ENCODE measurements around the gene SCUBE3. TPM values are rescaled to one million over a fixed set of nuclear protein-coding genes. Genes with fewer than 3 reads are reported as not detected.

SCUBE3 gene
- total and polyA plus RNA-seq, 2 of the 4 experiments (the other 2 are of a cell fraction) = 19.9 to 45.5 TPM

- Histone ChIP-seq H3K4ac (ENCODE audit: low read depth, low read length) (no peak overlapping the region), H4K91ac (ENCODE audit: insufficient read depth, low read depth, low read length) (no peak overlapping the region), H2BK15ac (ENCODE audit: low read depth, low read length) (no peak overlapping the region), H4K8ac (ENCODE audit: low read depth in 2 of 2, low read length in 2 of 2) (no peak overlapping the region), H3K9me1 (ENCODE audit: insufficient read depth, low read length) (peaks cover 4% of the 10 kb centered on the region; the same call in 1 of the 2 replicates), H3K18ac (ENCODE audit: low read depth, low read length) (no peak overlapping the region), H2AK5ac (ENCODE audit: low read depth, low read length) (no peak overlapping the region), H2BK20ac (ENCODE audit: low read depth, low read length) (no peak overlapping the region), H2AK9ac (replicated peaks; ENCODE audit: low read depth, low read length, poor library complexity) (no peak overlapping the region), H4K5ac (ENCODE audit: low read depth, low read length) (no peak overlapping the region), H3K56ac (ENCODE audit: extremely low read depth, insufficient read depth, low read length) (no peak overlapping the region), H3K9ac (ENCODE audit: low read depth, low read length) (no peak overlapping the region), H2BK5ac (ENCODE audit: low read depth, low read length, poor library complexity, severe bottlenecking) (no peak overlapping the region), H3K4me2 (ENCODE audit: low read depth, low read length) (no peak overlapping the region), H2AFZ (replicated peaks; ENCODE audit: low read length, poor library complexity) (no peak overlapping the region), H3K9me3 (ENCODE audit: control insufficient read depth, insufficient read depth, low read length) (no peaks in the 10 kb centered on the region), H3K79me1 (ENCODE audit: low read depth in 1 of 2, low read length in 2 of 2) (no peaks in the 10 kb centered on the region), H3K27me3 (ENCODE audit: control insufficient read depth, insufficient read depth, low read length) (no peaks in the 10 kb centered on the region), H2BK120ac (ENCODE audit: low read depth, low read length) (no peak overlapping the region), H3K4me3 (ENCODE audit: insufficient read depth, low read depth, low read length) (no peak overlapping the region), H3K36me3 (ENCODE audit: control insufficient read depth, insufficient read depth, low read length) (peaks cover 18% of the 10 kb centered on the region), H4K20me1 (ENCODE audit: insufficient read depth, low read length) (no peaks in the 10 kb centered on the region), H3K23ac (ENCODE audit: low read depth, low read length) (no peak overlapping the region), H3K14ac (replicated peaks; ENCODE audit: low read depth, low read length) (no peak overlapping the region), H3K27ac (ENCODE audit: insufficient read depth, low read length) (no peak overlapping the region), H3K4me1 (ENCODE audit: control insufficient read depth, insufficient read depth, low read length) (peaks cover 7% of the 10 kb centered on the region)
- intact Hi-C loops (cut with micrococcal nuclease) (loop anchor here (5.0 kb wide), 2 partner anchors 154 to 169 kb away; partner anchors contain the start of genes FANCE and RPL10A), in situ Hi-C loops (cut with MboI; ENCODE audit: low sequenced_read_pairs) (no loop called here), dilution Hi-C loops (cut with HindIII; ENCODE audit: low sequenced_read_pairs, unreplicated experiment) (no loop called here)
- DNase-seq = no peak
- 100% methylated on average over 2 of the region's 6 CpGs; no CpG with 5 or more reads in 1 of the 2 experiments for WGBS, 2 experiments (ENCODE audit: extremely low coverage in 2 of 2, insufficient read length in 1 of 2)
- POLR2A ChIA-PET (ENCODE audit: unreplicated experiment) = no interaction called here
- no TSS peak for BruUV-seq (replicated peaks)
- ATAC-seq (ENCODE audit: low read depth) = no peak
- CTCF ChIA-PET = no interaction called here
- no peak for TF ChIP-seq MAZ (IDR thresholded peaks at IDR 0.05; ENCODE audit: borderline replicate concordance, low read depth, low read length)
- no peak for TF ChIP-seq CEBPB (IDR thresholded peaks at IDR 0.05; ENCODE audit: low read depth, low read length)
- TF ChIP-seq POLR2A (IDR thresholded peaks at IDR 0.05; ENCODE audit: low read depth, low read length) = no peak
- no peak for TF ChIP-seq RFX5 (IDR thresholded peaks at IDR 0.05; ENCODE audit: low read depth, low read length)
- no peak for TF ChIP-seq FOS (IDR thresholded peaks at IDR 0.05; ENCODE audit: low read depth, low read length)
- no peak for TF ChIP-seq RAD21 (IDR thresholded peaks at IDR 0.05; ENCODE audit: low read length)
- no peak for TF ChIP-seq MXI1 (IDR thresholded peaks at IDR 0.05; ENCODE audit: borderline replicate concordance, low read depth, low read length)
- no peak for TF ChIP-seq ELK1 (IDR thresholded peaks at IDR 0.05; ENCODE audit: borderline replicate concordance, low read depth, low read length)
- no peak for TF ChIP-seq CTCF (conservative IDR thresholded peaks at IDR 0.05; ENCODE audit: low read depth, low read length)
- no peak for TF ChIP-seq NFE2L2 (IDR thresholded peaks at IDR 0.05; ENCODE audit: low read depth, low read length)
- TF ChIP-seq USF2 (IDR thresholded peaks at IDR 0.05; ENCODE audit: low read depth, low read length) = no peak
- no peak for TF ChIP-seq RCOR1 (IDR thresholded peaks at IDR 0.05; ENCODE audit: insufficient replicate concordance, low read length)
- no peak for TF ChIP-seq CHD1 (IDR thresholded peaks at IDR 0.05; ENCODE audit: low read depth, low read length)
- no peak for TF ChIP-seq BHLHE40 (IDR thresholded peaks at IDR 0.05; ENCODE audit: low read depth, low read length)
- TF ChIP-seq MAFK (IDR thresholded peaks at IDR 0.05; ENCODE audit: low read depth, low read length) = no peak
These were observed 84.9 kb downstream of the SCUBE3 start for GRCh38 chr6:35298625-35299140.

Data from IMR-90 (cell line).